HL-60/S4 (cell line): ENCODE results near the gene CARD10.

Source experiments
- in situ Hi-C: fragments of 300-500 bp; cut with MboI; formaldehyde crosslinking; loops from 2 replicates; pipeline ENCODE4 v1.14.3; 2022; ENCODE audit warnings: low sequenced_read_pairs

The CARD10 gene

GRCh38 chr22:37519268-37520195, at the start of gene CARD10:
Gene CARD10, minus strand, starts transcription at chr22:37519415. Its CDS starts 215 bp downstream, at chr22:37519200.
- in situ Hi-C loops, result no loop called here

GRCh38 chr22:37568448-37569008, 49.3 kb upstream of the CARD10 start:
- in situ Hi-C loops, result no loop called here

- in situ Hi-C loops, result no loop called here
These were observed 48.8 kb upstream of the CARD10 start for GRCh38 chr22:37568012-37568411.

GRCh38 chr22:37566903-37567798, 47.9 kb upstream of the CARD10 start:
- in situ Hi-C loops, result no loop called here

GRCh38 chr22:37566329-37566837, 47.2 kb upstream of the CARD10 start:
- in situ Hi-C loops, result no loop called here

GRCh38 chr22:37565830-37566229, 46.6 kb upstream of the CARD10 start:
- in situ Hi-C loops, result no loop called here

GRCh38 chr22:37564111-37564711, 45.0 kb upstream of the CARD10 start:
- in situ Hi-C loops, result no loop called here

GRCh38 chr22:37563153-37564081, 44.2 kb upstream of the CARD10 start:
- in situ Hi-C loops, result no loop called here

GRCh38 chr22:37562049-37562875, 43.0 kb upstream of the CARD10 start:
- in situ Hi-C loops, result no loop called here

- in situ Hi-C loops, result no loop called here
These were observed 42.2 kb upstream of the CARD10 start for GRCh38 chr22:37561212-37562048.

- in situ Hi-C loops, result no loop called here
These were observed 41.5 kb upstream of the CARD10 start for GRCh38 chr22:37560608-37561211.

GRCh38 chr22:37559901-37560607, 40.8 kb upstream of the CARD10 start, which contains the start of gene CDC42EP1:
Gene CDC42EP1, plus strand, starts transcription at chr22:37560480. Its CDS starts 5,870 bp downstream, at chr22:37566350.
- in situ Hi-C loops, result no loop called here

GRCh38 chr22:37559521-37559900, 40.3 kb upstream of the CARD10 start:
- in situ Hi-C loops, result no loop called here

GRCh38 chr22:37558815-37559214, 39.6 kb upstream of the CARD10 start:
- in situ Hi-C loops, result no loop called here

GRCh38 chr22:37557321-37558001, 38.2 kb upstream of the CARD10 start:
- in situ Hi-C loops, result no loop called here

GRCh38 chr22:37556710-37557109, 37.5 kb upstream of the CARD10 start:
- in situ Hi-C loops, result no loop called here
